HUES6 (cell line): ENCODE results near the gene CALR3.
A peak's percentile ranks its signal among the peaks of the same experiment; 100 is the strongest.
"Not testable (repeated sequence)": the region's sequence is repeated elsewhere in the genome, so short reads cannot be mapped to it uniquely, and the experiment has no call there.

Source experiments
- H3K27ac ChIP-seq: 2 replicates; pipeline ENCODE4 v1.7.0; 2013; ENCODE audit warnings: low read depth, mild to moderate bottlenecking, low read length, inconsistent platforms
- H3K27me3 ChIP-seq: 2 replicates; pipeline ENCODE4 v1.6.1; 2013; ENCODE audit warnings: low read length; ENCODE audit not compliant: control insufficient read depth, insufficient read depth
- H3K36me3 ChIP-seq: 2 replicates; pipeline ENCODE4 v1.6.1; 2013; ENCODE audit warnings: low read length; ENCODE audit not compliant: control insufficient read depth, insufficient read depth
- H3K4me1 ChIP-seq: 2 replicates; pipeline ENCODE4 v1.6.1; 2013; ENCODE audit warnings: low read length; ENCODE audit not compliant: control insufficient read depth, insufficient read depth
- H3K4me3 ChIP-seq: 2 replicates; pipeline ENCODE4 v1.5.1; 2013; ENCODE audit warnings: low read depth, low read length
- H3K9ac ChIP-seq: one replicate; pipeline ENCODE4 v1.6.1; 2013; ENCODE audit warnings: mild to moderate bottlenecking, low read length
- H3K9me3 ChIP-seq: 2 replicates; pipeline ENCODE4 v1.6.1; 2013; ENCODE audit warnings: low read depth, low read length; ENCODE audit not compliant: control insufficient read depth, insufficient read depth

Gene CALR3, protein sequence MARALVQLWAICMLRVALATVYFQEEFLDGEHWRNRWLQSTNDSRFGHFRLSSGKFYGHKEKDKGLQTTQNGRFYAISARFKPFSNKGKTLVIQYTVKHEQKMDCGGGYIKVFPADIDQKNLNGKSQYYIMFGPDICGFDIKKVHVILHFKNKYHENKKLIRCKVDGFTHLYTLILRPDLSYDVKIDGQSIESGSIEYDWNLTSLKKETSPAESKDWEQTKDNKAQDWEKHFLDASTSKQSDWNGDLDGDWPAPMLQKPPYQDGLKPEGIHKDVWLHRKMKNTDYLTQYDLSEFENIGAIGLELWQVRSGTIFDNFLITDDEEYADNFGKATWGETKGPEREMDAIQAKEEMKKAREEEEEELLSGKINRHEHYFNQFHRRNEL

DNA sequence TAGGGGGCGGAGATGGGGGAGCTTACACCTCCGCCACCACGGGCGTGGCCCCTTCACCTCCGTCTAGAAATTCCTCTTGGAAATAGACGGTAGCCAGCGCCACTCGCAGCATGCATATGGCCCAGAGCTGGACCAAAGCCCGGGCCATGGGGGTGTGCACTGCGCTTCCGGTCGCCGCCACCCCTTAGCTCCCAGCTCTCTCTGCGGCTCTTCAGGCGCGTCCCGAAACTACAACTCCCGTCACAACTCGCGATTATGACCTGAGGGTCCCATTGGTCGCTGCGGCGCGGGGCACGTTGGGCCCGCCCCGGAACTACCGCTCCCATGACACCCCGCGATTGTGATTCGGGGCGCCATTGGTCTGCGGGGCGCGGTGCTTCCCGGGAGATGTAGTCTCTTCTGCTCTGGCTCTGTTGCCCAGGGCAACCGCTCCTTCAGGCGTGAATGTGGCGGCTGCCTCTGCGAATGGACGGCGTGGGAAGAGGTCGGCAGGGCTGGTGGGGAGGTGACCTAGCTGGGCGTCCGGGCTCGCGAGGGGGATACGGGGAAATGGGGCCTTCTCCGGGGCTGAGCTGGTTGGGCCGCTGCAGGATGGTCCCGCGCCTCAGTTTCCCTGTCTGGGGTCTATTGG, at the start of gene CALR3, which contains the start of gene C19orf44:
TSS of gene CALR3 (minus strand) at position 186 of the 631 bp plus-strand sequence. CDS start at position 148, 38 bp downstream.
TSS of gene C19orf44 (plus strand) at position 413 of the 631 bp plus-strand sequence. CDS start 4,399 bp downstream, outside the sequence.
- Histone ChIP-seq H3K9ac (peak within 1 kb of the TSS; percentile 54), H3K27ac (peak within 1 kb of the TSS; percentile 67; the same call in 1 of the 2 replicates), H3K4me1 (peaks cover 10% of the 10 kb centered on the region; the same call in 1 of the 2 replicates), H3K9me3 (no peaks in the 10 kb centered on the region), H3K36me3 (no peaks in the 10 kb centered on the region), H3K4me3 (peak within 1 kb of the TSS; percentile 85), H3K27me3 (no peaks in the 10 kb centered on the region)

DNA sequence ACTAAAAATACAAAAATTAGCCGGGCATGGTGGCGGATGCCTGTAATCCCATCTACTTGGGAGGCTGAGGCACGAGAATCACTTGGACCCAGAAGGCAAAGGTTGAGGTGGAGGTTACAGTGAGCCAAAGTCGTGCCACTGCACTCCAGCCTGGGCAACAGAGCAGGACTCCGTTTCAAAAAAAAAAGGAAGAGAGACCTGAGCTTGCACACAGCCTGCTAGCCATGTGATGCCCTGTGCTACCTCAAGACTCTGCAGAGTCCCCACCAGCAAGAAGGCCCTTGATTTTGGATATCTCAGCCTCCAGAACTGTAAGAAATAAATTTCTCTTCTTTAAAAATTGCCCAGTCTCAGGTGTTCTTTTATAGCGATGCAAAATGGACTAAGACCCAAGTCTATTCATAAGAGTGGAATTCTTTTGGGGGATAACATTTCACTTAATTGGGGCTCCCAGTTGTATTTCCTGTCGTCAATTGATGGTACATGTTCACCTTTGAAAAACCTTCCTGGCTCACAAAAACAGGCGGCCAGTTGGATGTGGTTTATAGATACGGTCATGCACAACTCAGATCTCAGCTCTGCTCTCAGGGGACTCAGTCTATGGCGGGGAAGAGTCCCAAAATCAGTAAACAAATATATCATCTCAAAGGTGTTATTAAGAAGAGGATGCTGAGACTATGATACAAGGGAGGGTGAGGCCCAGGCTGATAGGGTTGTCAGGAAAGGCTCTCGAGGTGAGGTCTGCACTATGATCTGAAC, 48.7 kb upstream of the CALR3 start:
- Histone ChIP-seq H3K27ac (no peak overlapping the region), H3K27me3 (no peaks in the 10 kb centered on the region), H3K9ac (no peak overlapping the region), H3K4me1 (no peaks in the 10 kb centered on the region), H3K4me3 (no peak overlapping the region), H3K36me3 (peaks cover 16% of the 10 kb centered on the region), H3K9me3 (no peaks in the 10 kb centered on the region)

DNA sequence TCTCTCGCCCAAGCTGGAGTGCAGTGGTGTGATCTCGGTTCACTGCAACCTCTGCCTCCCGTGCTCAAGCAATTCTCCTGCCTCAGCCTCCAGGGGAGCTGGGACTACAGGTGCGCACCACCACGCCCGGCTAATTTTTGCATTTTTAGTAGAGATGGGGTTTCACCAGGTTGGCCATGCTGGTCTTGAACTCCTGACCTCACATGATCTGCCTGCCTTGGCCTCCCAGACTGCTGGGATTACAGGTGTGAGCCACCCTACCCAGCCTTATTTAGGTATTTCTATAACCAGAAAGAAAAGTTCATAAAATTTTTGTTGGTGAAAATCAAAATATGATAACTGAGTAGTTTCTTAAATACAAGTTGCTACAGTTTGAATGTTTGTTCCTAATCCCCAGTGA, 47.8 kb upstream of the CALR3 start:
- H3K4me3 ChIP-seq = peak overlapping the region; percentile 98
- not testable (repeated sequence) for H3K9ac ChIP-seq, H3K27ac ChIP-seq, H3K4me1 ChIP-seq, H3K9me3 ChIP-seq, H3K27me3 ChIP-seq
- peaks cover 23% of the 10 kb centered on the region for H3K36me3 ChIP-seq

GRCh38 chr19:16542910-16543472, 47.0 kb upstream of the CALR3 start:
- peaks cover 28% of the 10 kb centered on the region for H3K36me3 ChIP-seq
- H3K9ac ChIP-seq = peak overlapping the region; percentile 93
- peak overlapping the region; percentile 97 for H3K27ac ChIP-seq
- no peaks in the 10 kb centered on the region for H3K4me1 ChIP-seq
- H3K4me3 ChIP-seq = peak overlapping the region; percentile 98
- no peaks in the 10 kb centered on the region for H3K27me3 ChIP-seq
- H3K9me3 ChIP-seq = no peaks in the 10 kb centered on the region

DNA sequence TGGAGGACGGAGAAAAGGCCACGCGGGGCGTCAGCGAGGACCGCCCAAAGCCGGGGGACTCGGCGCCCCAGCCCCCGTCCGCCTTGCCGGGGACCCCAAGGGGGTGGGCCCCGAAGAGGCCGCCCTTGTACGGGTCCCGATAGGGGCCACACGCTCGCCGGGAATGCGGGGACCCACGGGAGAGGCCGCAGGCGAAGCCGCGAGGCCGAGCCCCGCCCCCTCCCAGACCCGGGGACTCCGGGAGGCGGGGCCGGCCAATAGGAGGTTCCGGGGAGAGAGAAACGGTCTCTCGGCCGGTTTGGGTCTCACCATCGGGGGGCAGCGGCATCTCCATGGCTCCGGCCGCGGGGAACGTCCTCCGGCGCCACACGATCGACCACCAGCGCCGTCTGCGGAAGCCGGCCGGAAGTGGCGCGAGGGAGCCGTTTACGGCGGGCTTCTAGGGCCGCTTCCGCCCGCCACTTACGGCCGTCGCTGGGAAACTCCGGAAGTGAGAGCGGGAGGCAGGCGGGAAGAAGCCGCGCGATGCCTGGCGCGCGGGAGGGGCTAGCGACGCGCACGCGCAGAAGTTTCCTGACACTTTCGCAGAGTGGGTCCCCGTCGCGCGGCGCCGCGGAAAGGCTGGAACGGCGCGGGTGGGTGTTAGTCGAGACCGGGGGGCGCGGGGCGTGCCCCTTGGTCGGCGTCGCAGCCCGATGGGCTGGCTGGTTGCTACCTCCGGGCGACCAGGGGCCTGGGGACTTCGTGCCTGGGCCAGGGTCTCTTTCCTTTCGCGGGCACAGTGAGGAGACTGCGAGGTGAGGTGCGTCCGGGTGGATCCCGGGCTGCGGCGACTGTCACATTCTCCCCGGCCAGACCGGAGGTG, 46.3 kb upstream of the CALR3 start, which contains the start of gene CHERP:
TSS of gene CHERP (minus strand) at position 393 of the 865 bp plus-strand sequence. CDS start at position 334, 59 bp downstream.
- H3K9ac ChIP-seq = peak within 1 kb of the TSS; percentile 93
- no peaks in the 10 kb centered on the region for H3K4me1 ChIP-seq
- no peaks in the 10 kb centered on the region for H3K27me3 ChIP-seq
- peak within 1 kb of the TSS; percentile 98 for H3K4me3 ChIP-seq
- peaks cover 35% of the 10 kb centered on the region for H3K36me3 ChIP-seq
- H3K9me3 ChIP-seq = no peaks in the 10 kb centered on the region
- peak within 1 kb of the TSS; percentile 97 for H3K27ac ChIP-seq

DNA sequence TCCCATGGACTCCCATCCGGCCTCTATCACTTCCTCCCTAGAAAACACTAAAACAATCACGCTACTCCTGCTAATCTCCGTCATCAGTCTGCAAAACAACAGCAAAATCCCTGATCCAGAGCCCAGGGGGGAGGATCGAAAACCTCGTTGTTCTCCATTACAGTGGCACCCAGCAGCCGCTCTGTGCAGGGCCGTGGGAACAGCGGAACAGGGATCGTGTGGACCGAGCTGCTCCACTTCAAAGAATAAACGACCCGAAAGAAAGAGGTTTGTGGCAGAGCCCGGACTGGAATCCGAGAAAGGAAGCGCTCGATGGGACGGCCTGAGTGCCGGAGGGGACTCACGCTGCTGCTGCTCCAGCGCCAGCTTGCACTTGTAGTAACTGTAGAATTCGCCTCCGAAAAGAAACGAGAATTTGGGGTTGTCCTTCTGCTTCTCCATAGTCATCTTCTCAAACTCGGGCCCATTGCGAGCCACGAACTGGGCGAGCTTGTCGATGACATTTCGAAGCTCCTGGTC, 45.6 kb upstream of the CALR3 start:
- H3K27ac ChIP-seq = peak overlapping the region; percentile 97
- peak overlapping the region; percentile 98 for H3K4me3 ChIP-seq
- H3K36me3 ChIP-seq = peaks cover 42% of the 10 kb centered on the region
- H3K4me1 ChIP-seq = no peaks in the 10 kb centered on the region
- H3K9ac ChIP-seq = peak overlapping the region; percentile 93
- no peaks in the 10 kb centered on the region for H3K9me3 ChIP-seq
- no peaks in the 10 kb centered on the region for H3K27me3 ChIP-seq

DNA sequence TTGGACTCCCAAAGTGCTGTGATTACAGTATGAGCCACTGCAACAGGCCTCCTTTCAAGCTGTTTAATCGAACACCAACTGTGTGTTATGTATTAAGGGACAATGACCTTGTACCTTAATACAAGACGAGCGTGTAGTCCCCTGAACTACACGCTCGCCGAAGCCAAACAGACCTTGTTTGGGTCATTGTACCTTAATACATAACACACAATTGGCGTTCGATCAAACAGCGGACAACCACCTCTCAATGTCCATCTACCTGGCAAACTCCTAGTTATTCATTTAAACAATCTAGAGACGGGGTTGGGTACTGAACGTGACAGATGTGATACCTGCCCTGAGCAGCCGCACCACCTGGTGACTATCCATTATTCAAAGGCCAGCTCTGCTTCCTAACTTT, 45.0 kb upstream of the CALR3 start:
- Histone ChIP-seq H3K9ac (peak overlapping the region; percentile 93), H3K4me3 (peak overlapping the region; percentile 98), H3K27me3 (no peaks in the 10 kb centered on the region), H3K27ac (no peak overlapping the region), H3K36me3 (peaks cover 48% of the 10 kb centered on the region), H3K9me3 (no peaks in the 10 kb centered on the region), H3K4me1 (no peaks in the 10 kb centered on the region)

DNA sequence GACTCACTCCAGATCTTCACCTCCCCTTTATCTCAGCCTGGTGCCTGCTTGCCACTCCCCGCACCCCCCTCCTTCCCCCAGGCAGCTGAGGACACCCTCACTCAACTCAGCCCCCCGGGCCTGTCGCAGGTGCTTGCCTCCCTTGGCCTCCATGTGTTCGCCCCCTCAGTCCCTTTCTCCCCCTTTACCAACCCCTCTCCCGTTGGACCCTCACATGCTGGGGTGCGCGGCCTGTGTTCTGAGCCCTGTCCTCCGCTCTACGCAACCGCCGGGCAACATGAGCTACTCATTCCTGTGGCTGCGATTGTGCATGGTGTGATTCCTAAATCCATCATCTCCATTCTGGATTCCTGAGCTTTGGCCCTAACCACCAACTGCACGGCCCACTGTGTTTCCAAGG, 41.1 kb upstream of the CALR3 start:
- H3K9ac ChIP-seq = no peak overlapping the region
- no peaks in the 10 kb centered on the region for H3K27me3 ChIP-seq
- H3K36me3 ChIP-seq = peaks cover 87% of the 10 kb centered on the region

DNA sequence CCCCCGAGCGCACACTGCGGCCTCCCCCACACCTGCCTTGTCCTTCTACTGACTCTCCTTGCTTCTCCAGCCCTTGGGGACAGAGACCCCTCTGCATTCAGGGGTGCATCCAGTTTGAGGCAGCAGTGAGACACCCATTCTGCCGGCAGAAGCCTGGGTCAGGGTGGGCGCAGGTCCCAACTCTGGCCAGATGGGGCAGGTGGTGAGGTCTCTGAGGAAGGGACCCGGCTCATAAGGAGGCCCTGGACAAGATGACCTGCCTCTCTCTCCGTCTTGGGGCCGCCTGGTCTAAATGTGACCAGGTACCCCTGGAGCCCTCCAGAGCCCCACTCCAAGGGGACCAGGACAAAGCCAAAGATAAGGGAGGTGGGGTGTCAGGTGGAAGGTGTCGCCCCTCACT, 40.2 kb upstream of the CALR3 start:
- no peak overlapping the region for H3K9ac ChIP-seq
- no peak overlapping the region for H3K4me3 ChIP-seq
- peaks cover 93% of the 10 kb centered on the region for H3K36me3 ChIP-seq
- no peaks in the 10 kb centered on the region for H3K4me1 ChIP-seq
- H3K27me3 ChIP-seq = no peaks in the 10 kb centered on the region
- no peaks in the 10 kb centered on the region for H3K9me3 ChIP-seq
- no peak overlapping the region for H3K27ac ChIP-seq

More for the DNA sequence above, 41.1 kb upstream of the CALR3 start:
- no peaks in the 10 kb centered on the region for H3K4me1 ChIP-seq
- no peak overlapping the region for H3K27ac ChIP-seq
- no peak overlapping the region for H3K4me3 ChIP-seq
- H3K9me3 ChIP-seq = no peaks in the 10 kb centered on the region

DNA sequence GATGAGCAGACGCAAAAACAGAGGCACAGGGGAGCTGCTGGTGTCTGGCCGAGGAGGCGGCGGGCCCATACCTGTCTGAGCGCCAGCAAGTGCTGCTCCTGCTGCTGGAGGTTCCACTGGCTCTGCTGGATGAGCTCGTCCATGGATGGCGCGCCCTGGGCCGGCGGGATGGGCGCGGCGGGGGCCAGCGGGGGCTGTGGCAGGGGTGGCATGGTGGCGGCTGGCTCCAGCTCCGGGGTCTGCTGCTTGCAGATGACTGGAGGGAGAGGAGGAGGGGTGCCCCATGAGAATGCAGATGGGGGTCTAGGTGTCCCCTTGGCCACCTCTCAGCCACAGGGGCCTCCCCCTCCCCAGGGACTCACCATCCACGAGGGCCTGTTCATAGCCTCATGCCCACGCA, 39.4 kb upstream of the CALR3 start:
- Histone ChIP-seq H3K36me3 (peaks cover 95% of the 10 kb centered on the region), H3K4me3 (no peak overlapping the region), H3K27ac (no peak overlapping the region), H3K9me3 (no peaks in the 10 kb centered on the region), H3K9ac (no peak overlapping the region), H3K4me1 (no peaks in the 10 kb centered on the region), H3K27me3 (no peaks in the 10 kb centered on the region)
